ENCODE data around the gene FIBCD1. TPM values are rescaled to one million over a fixed set of nuclear protein-coding genes. Genes with fewer than 3 reads are reported as not detected.

The FIBCD1 gene
- total and polyA plus RNA-seq, 12 donors: 0.11 to 55.7 (median 18.3) TPM

GRCh38 chr9:130872093-130872492 is 67.0 kb downstream of the FIBCD1 start:
- 88 to 94% (median 92%) methylated on average over 15 of the region's 15 CpGs for WGBS, 4 donors
- H3K27ac ChIP-seq: no peak overlapping the region
- H3K36me3 ChIP-seq (replicated peaks in 1 of 2): peaks cover 0 to 46% of the 10 kb centered on the region in 2 donors
- H3K9me3 ChIP-seq (replicated peaks in 1 of 3): no peaks in the 10 kb centered on the region
- H3K4me1 ChIP-seq (replicated peaks in 1 of 2): peaks cover 17 to 19% of the 10 kb centered on the region in 2 donors
- H3K4me3 ChIP-seq: no peak overlapping the region
- no peak for DNase-seq
- intact Hi-C loops (cut with DNase I): loop anchor here (5.0 kb wide), 3 partner anchors 60 to 175 kb away; no protein-coding TSS in a partner anchor
- TF ChIP-seq POLR2A (IDR thresholded peaks at IDR 0.05): no peak
- H3K27me3 ChIP-seq: no peaks in the 10 kb centered on the region

GRCh38 chr9:130871395-130872062 is 67.5 kb downstream of the FIBCD1 start:
- DNase-seq: peak in 1 of 7 donors; percentile 9
- Histone ChIP-seq H3K36me3 (replicated peaks in 1 of 2) (peaks cover 0 to 41% of the 10 kb centered on the region in 2 donors), H3K27ac (no peak overlapping the region), H3K4me1 (replicated peaks in 1 of 2) (peaks cover 17 to 19% of the 10 kb centered on the region in 2 donors), H3K9me3 (replicated peaks in 1 of 3) (no peaks in the 10 kb centered on the region), H3K4me3 (no peak overlapping the region), H3K27me3 (no peaks in the 10 kb centered on the region)
- TF ChIP-seq POLR2A (IDR thresholded peaks at IDR 0.05) (no peak), CTCF (IDR thresholded peaks at IDR 0.05) (no peak)
- WGBS, 4 donors: 74 to 83% (median 81%) methylated on average over 9 to 10 of the region's 10 CpGs
- intact Hi-C loops (cut with DNase I): loop anchor here (5.0 kb wide), 3 partner anchors 61 to 176 kb away; no protein-coding TSS in a partner anchor

GRCh38 chr9:130870491-130871381 is 68.3 kb downstream of the FIBCD1 start:
- peak in 3 of 7 donors; percentile 24 to 37 (median 36) for DNase-seq
- H3K36me3 ChIP-seq (replicated peaks in 1 of 2): peaks cover 0 to 39% of the 10 kb centered on the region in 2 donors
- H3K27ac ChIP-seq: peak overlapping the region in 2 of 5 donors; percentile 23 to 26
- no peaks in the 10 kb centered on the region for H3K27me3 ChIP-seq
- 58 to 65% (median 62%) methylated on average over 16 to 17 of the region's 17 CpGs for WGBS, 4 donors
- peaks cover 17 to 19% of the 10 kb centered on the region in 2 donors for H3K4me1 ChIP-seq (replicated peaks in 1 of 2)
- TF ChIP-seq POLR2A (IDR thresholded peaks at IDR 0.05): no peak
- TF ChIP-seq CTCF (IDR thresholded peaks at IDR 0.05): no peak
- H3K9me3 ChIP-seq (replicated peaks in 1 of 3): no peaks in the 10 kb centered on the region
- intact Hi-C loops (cut with DNase I): loop anchor here (5.0 kb wide), 3 partner anchors 62 to 177 kb away; no protein-coding TSS in a partner anchor
- H3K4me3 ChIP-seq: no peak overlapping the region

GRCh38 chr9:130869250-130869649 is 69.8 kb downstream of the FIBCD1 start:
- Histone ChIP-seq H3K27me3 (no peaks in the 10 kb centered on the region), H3K4me1 (replicated peaks in 1 of 2) (peaks cover 17 to 19% of the 10 kb centered on the region in 2 donors), H3K27ac (no peak overlapping the region), H3K9me3 (replicated peaks in 1 of 3) (no peaks in the 10 kb centered on the region), H3K4me3 (no peak overlapping the region), H3K36me3 (replicated peaks in 1 of 2) (peaks cover 0 to 33% of the 10 kb centered on the region in 2 donors)
- 68 to 78% (median 77%) methylated on average over 8 of the region's 8 CpGs for WGBS, 4 donors
- DNase-seq: peak in 6 of 7 donors; percentile 59 to 88 (median 78)
- intact Hi-C loops (cut with DNase I): loop anchor here (5.0 kb wide), 2 partner anchors 73 to 102 kb away; no protein-coding TSS in a partner anchor
- TF ChIP-seq CTCF (IDR thresholded peaks at IDR 0.05) (no peak), POLR2A (IDR thresholded peaks at IDR 0.05) (no peak)
